H9 (cell line): ENCODE results near the gene PLEKHF1. TPM values are rescaled to one million over a fixed set of nuclear protein-coding genes. Genes with fewer than 3 reads are reported as not detected.

Experiments
- DNase-seq: peaks from one replicate; pipeline ENCODE4 v3.0.0-alpha.2; 2017
- H2AFZ ChIP-seq: one replicate; pipeline ENCODE4 v1.6.1; 2013; ENCODE audit warnings: mild to moderate bottlenecking, low read length, control low read depth, moderate library complexity
- H2AK5ac ChIP-seq: 2 replicates; pipeline ENCODE4 v1.6.1; 2013; ENCODE audit warnings: low read length, control low read depth, mixed read lengths; ENCODE audit not compliant: insufficient read length
- H2BK120ac ChIP-seq: one replicate; pipeline ENCODE4 v1.6.1; 2013; ENCODE audit warnings: low read depth, mild to moderate bottlenecking, low read length, control low read depth, inconsistent platforms; ENCODE audit not compliant: poor library complexity, severe bottlenecking
- H2BK12ac ChIP-seq: 2 replicates; pipeline ENCODE4 v1.6.1; 2013; ENCODE audit warnings: low read length, control low read depth, mixed read lengths, low read depth; ENCODE audit not compliant: insufficient read length
- H2BK15ac ChIP-seq: 2 replicates; pipeline ENCODE4 v1.6.1; 2013; ENCODE audit warnings: low read depth, low read length, control low read depth
- H2BK20ac ChIP-seq: one replicate; pipeline ENCODE4 v1.6.1; 2013; ENCODE audit warnings: low read depth, mild to moderate bottlenecking, low read length, control low read depth, inconsistent platforms; ENCODE audit not compliant: poor library complexity, severe bottlenecking
- H2BK5ac ChIP-seq: 2 replicates; pipeline ENCODE4 v1.6.1; 2013; ENCODE audit warnings: low read length, control low read depth, mixed read lengths; ENCODE audit not compliant: insufficient read length
- H3K14ac ChIP-seq: 2 replicates; pipeline ENCODE4 v1.6.1; 2013; ENCODE audit warnings: low read length, control low read depth; ENCODE audit not compliant: insufficient read depth
- H3K18ac ChIP-seq: 2 replicates; pipeline ENCODE4 v1.6.1; 2013; ENCODE audit warnings: low read depth, mild to moderate bottlenecking, mixed read lengths, low read length, control low read depth; ENCODE audit not compliant: insufficient read length
- H3K23ac ChIP-seq: 2 replicates; pipeline ENCODE4 v1.6.1; 2013; ENCODE audit warnings: low read length, control low read depth, mixed read lengths, low read depth; ENCODE audit not compliant: insufficient read length
- H3K23me2 ChIP-seq: 2 replicates; pipeline ENCODE4 v1.6.1; 2013; ENCODE audit warnings: low read depth, mild to moderate bottlenecking, mixed read lengths, low read length, control low read depth; ENCODE audit not compliant: insufficient read length, poor library complexity, severe bottlenecking
- H3K27ac ChIP-seq: 2 replicates; pipeline ENCODE4 v1.5.1; 2013; ENCODE audit warnings: low read length, control low read depth, mixed read lengths, low read depth; ENCODE audit not compliant: insufficient read length
- H3K27me3 ChIP-seq: 2 replicates; pipeline ENCODE4 v1.6.1; 2013; ENCODE audit warnings: low read length, control low read depth, inconsistent platforms; ENCODE audit not compliant: insufficient read depth
- H3K4ac ChIP-seq: 2 replicates; pipeline ENCODE4 v1.6.1; 2013; ENCODE audit warnings: low read depth, mild to moderate bottlenecking, control low read depth, inconsistent platforms, low read length, moderate library complexity
- H3K4me1 ChIP-seq: 2 replicates; pipeline ENCODE4 v1.6.1; 2013; ENCODE audit warnings: low read length, control low read depth, inconsistent platforms; ENCODE audit not compliant: insufficient read depth
- H3K4me2 ChIP-seq: 2 replicates; pipeline ENCODE4 v1.6.1; 2013; ENCODE audit warnings: low read length, control low read depth, mixed read lengths; ENCODE audit not compliant: insufficient read length, insufficient read depth
- H3K56ac ChIP-seq: 2 replicates; pipeline ENCODE4 v1.6.1; 2013; ENCODE audit warnings: low read depth, mild to moderate bottlenecking, mixed read lengths, low read length, control low read depth; ENCODE audit not compliant: insufficient read length
- H3K79me1 ChIP-seq: 2 replicates; pipeline ENCODE4 v1.6.1; 2013; ENCODE audit warnings: low read depth, mild to moderate bottlenecking, moderate library complexity, low read length, control low read depth, inconsistent platforms; ENCODE audit not compliant: insufficient read depth, poor library complexity, severe bottlenecking
- H3K79me2 ChIP-seq: 2 replicates; pipeline ENCODE4 v1.6.1; 2013; ENCODE audit warnings: low read length, control low read depth, inconsistent platforms; ENCODE audit not compliant: insufficient read depth
- H3K9ac ChIP-seq: 2 replicates; pipeline ENCODE4 v1.6.1; 2013; ENCODE audit warnings: low read length, control low read depth, mixed read lengths; ENCODE audit not compliant: insufficient read length; ENCODE audit errors: extremely low read depth
- H3K9me3 ChIP-seq: one replicate; pipeline ENCODE4 v1.6.1; 2013; ENCODE audit warnings: low read depth, low read length, inconsistent platforms; ENCODE audit not compliant: control insufficient read depth
- H3T11ph ChIP-seq: one replicate; pipeline ENCODE4 v1.6.1; 2013; ENCODE audit warnings: mild to moderate bottlenecking, low read length, control low read depth, inconsistent platforms
- H4K20me1 ChIP-seq: one replicate; pipeline ENCODE4 v1.6.1; 2013; ENCODE audit not compliant: control insufficient read depth, insufficient read length, insufficient read depth
- H4K5ac ChIP-seq: 2 replicates; pipeline ENCODE4 v1.6.1; 2013; ENCODE audit warnings: low read depth, mild to moderate bottlenecking, mixed read lengths, low read length, control low read depth; ENCODE audit not compliant: insufficient read length
- H4K8ac ChIP-seq: replicated peaks from 2 replicates; pipeline ENCODE4 v1.6.1; 2013; ENCODE audit warnings: low read length, control low read depth, mixed read lengths, low read depth; ENCODE audit not compliant: insufficient read length
- H4K91ac ChIP-seq: 2 replicates; pipeline ENCODE4 v1.6.1; 2013; ENCODE audit warnings: low read depth, mild to moderate bottlenecking, moderate library complexity, mixed read lengths, low read length, control low read depth; ENCODE audit not compliant: insufficient read length
- H3K27ac Mint-ChIP-seq, 3 experiments: 2 replicates in 2 of 3; 3 replicates in 1 of 3; pipeline ENCODE4 v1.8.0; 2020 to 2021; ENCODE audit warnings: mixed read lengths in 3 of 3, mild to moderate bottlenecking in 1 of 3, moderate library complexity in 1 of 3
- H3K27me3 Mint-ChIP-seq: 2 replicates; pipeline ENCODE4 v1.8.0; 2021; ENCODE audit warnings: low read depth, mild to moderate bottlenecking, moderate library complexity, mixed read lengths
- H3K36me3 Mint-ChIP-seq, 3 experiments: 2 replicates in 2 of 3; 3 replicates in 1 of 3; pipeline ENCODE4 v1.8.0; 2020 to 2021; ENCODE audit warnings: low read depth in 3 of 3, mixed read lengths in 3 of 3; ENCODE audit not compliant: insufficient read depth in 1 of 3
- H3K4me1 Mint-ChIP-seq, 2 experiments: 2 replicates each; pipeline ENCODE4 v1.8.0; 2020; ENCODE audit warnings: mixed read lengths in 2 of 2
- H3K4me3 Mint-ChIP-seq, 2 experiments: 2 replicates in 1 of 2; 3 replicates in 1 of 2; pipeline ENCODE4 v1.8.0; 2020 to 2021; ENCODE audit warnings: mild to moderate bottlenecking in 2 of 2, mixed read lengths in 2 of 2, moderate library complexity in 1 of 2
- H3K9me3 Mint-ChIP-seq, 2 experiments: 2 replicates in 1 of 2; 3 replicates in 1 of 2; pipeline ENCODE4 v1.8.0; 2020; ENCODE audit warnings: mild to moderate bottlenecking in 2 of 2, mixed read lengths in 2 of 2, moderate library complexity in 1 of 2
- CTCF ChIP-seq: fragments of 200-600 bp; sonication (generic); conservative IDR thresholded peaks from 3 replicates; pipeline ENCODE4 v1.8.0; 2021; ENCODE audit warnings: antibody characterized with exemption, mild to moderate bottlenecking
- WGBS: extraction: QIAGEN DNeasy Blood & Tissue Kit; methylation state at CpG from one replicate; pipeline ENCODE4 v1.1.7; 2013; ENCODE audit warnings: missing lambda C conversion rate, low lambda C conversion rate, mixed read lengths; ENCODE audit not compliant: insufficient read length; ENCODE audit errors: extremely low coverage; 5-methylcytosine and 5-hydroxymethylcytosine counted together
- total RNA-seq: library from RNA; stranded (reverse); gene quantifications from 2 replicates; pipeline ENCODE4 v1.2.1, GENCODE V29; 2021

PLEKHF1 gene
- total RNA-seq, 1 experiment from 2014 or later: 4.9 TPM

- Mint-ChIP-seq H3K9me3 (no peaks in the 10 kb centered on the region), H3K36me3 (peaks cover 0 to 2% (median 0%) of the 10 kb centered on the region in 3 experiments; a peak in 1 of 7 replicates), H3K4me1 (peaks cover 11 to 16% of the 10 kb centered on the region in 2 experiments), H3K27me3 (peaks cover 11% of the 10 kb centered on the region), H3K27ac (no peak overlapping the region), H3K4me3 (no peak overlapping the region)
- no peaks in the 10 kb centered on the region for H3K27me3 ChIP-seq
- H3K23me2 ChIP-seq: peaks cover 14% of the 10 kb centered on the region
- H2AFZ ChIP-seq: no peak overlapping the region
- H4K91ac ChIP-seq: no peak overlapping the region
- no peak overlapping the region for H3T11ph ChIP-seq
- H3K56ac ChIP-seq: no peak overlapping the region
- WGBS: no CpG with 5 or more reads among the region's 17 CpGs
- no peak overlapping the region for H4K8ac ChIP-seq
- H2BK15ac ChIP-seq: no peak overlapping the region
- H3K4me1 ChIP-seq: peaks cover 8% of the 10 kb centered on the region; the same call in 1 of the 2 replicates
- no peaks in the 10 kb centered on the region for H3K9me3 ChIP-seq
- no peak overlapping the region for H3K23ac ChIP-seq
- H3K18ac ChIP-seq: no peak overlapping the region
- no peak for TF ChIP-seq CTCF
- no peaks in the 10 kb centered on the region for H4K20me1 ChIP-seq
- H2BK12ac ChIP-seq: no peak overlapping the region
- no peaks in the 10 kb centered on the region for H3K79me1 ChIP-seq
- H2BK20ac ChIP-seq: no peak overlapping the region
- no peak overlapping the region for H4K5ac ChIP-seq
- H3K4me2 ChIP-seq: no peak overlapping the region
- H2BK120ac ChIP-seq: no peak overlapping the region
- no peak overlapping the region for H3K4ac ChIP-seq
- no peak overlapping the region for H2BK5ac ChIP-seq
- no peak overlapping the region for H3K14ac ChIP-seq
- no peak overlapping the region for H3K9ac ChIP-seq
- no peak for DNase-seq
- no peaks in the 10 kb centered on the region for H3K79me2 ChIP-seq
- H3K27ac ChIP-seq: no peak overlapping the region
- no peak overlapping the region for H2AK5ac ChIP-seq
These were observed 2.5 kb upstream of the PLEKHF1 start for GRCh38 chr19:29662604-29663404.
